Mucosa of stomach (tissue), 1 donor: ENCODE results near the gene NOS1.

Source experiments
- H3K27me3 ChIP-seq: one replicate; pipeline ENCODE4 v1.7.0; 2013; ENCODE audit warnings: mild to moderate bottlenecking, low read length; ENCODE audit not compliant: control insufficient read depth, insufficient read depth
- H3K36me3 ChIP-seq: one replicate; pipeline ENCODE4 v1.7.0; 2013; ENCODE audit warnings: low read length; ENCODE audit not compliant: control insufficient read depth, insufficient read depth
- H3K4me1 ChIP-seq: one replicate; pipeline ENCODE4 v1.7.0; 2013; ENCODE audit warnings: mild to moderate bottlenecking, low read length; ENCODE audit not compliant: control insufficient read depth, insufficient read depth
- H3K4me3 ChIP-seq: one replicate; pipeline ENCODE4 v1.7.0; 2013; ENCODE audit warnings: low read length
- H3K9ac ChIP-seq: one replicate; pipeline ENCODE4 v1.7.0; 2013; ENCODE audit warnings: mild to moderate bottlenecking, low read length, moderate library complexity
- H3K9me3 ChIP-seq: one replicate; pipeline ENCODE4 v1.7.0; 2013; ENCODE audit warnings: mild to moderate bottlenecking, low read length, moderate library complexity; ENCODE audit not compliant: control insufficient read depth
- donor health status: Pancreatic carcinoma.

Gene NOS1

DNA sequence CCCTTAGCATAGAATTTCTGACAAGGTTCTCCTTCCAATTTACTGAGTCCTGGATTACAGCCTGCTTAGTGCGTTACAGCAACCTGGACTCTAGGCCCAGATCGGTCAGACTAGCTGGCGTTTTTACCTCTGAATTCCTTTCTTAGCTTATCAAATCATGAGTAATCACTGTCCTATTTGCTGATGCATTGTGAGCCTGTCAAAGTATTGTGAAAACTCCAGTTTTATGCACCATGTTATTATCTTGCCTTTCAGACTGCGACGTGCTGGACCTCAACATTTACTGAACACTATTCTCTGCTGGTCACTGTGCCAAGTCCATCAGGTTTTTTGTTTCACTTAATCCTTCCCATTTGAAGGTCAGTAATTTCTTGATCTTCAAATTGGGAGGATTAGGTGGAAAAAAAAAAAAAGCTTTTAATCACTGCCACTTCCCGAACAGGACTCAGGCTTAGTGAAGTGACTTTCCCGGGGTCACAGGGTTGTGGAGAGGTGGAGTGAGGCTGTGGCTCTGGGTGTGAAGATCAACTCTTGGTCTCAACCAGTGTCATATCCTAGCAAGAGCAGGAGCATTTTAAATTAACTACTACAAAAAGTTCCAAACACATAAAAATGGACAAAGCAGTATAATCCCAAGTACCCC, 202.4 kb downstream of the NOS1 start:
- H3K4me3 ChIP-seq = no peak overlapping the region
- peaks cover 16% of the 10 kb centered on the region for H3K36me3 ChIP-seq
- H3K9me3 ChIP-seq = no peaks in the 10 kb centered on the region
- H3K9ac ChIP-seq = no peak overlapping the region
- no peaks in the 10 kb centered on the region for H3K4me1 ChIP-seq
- no peaks in the 10 kb centered on the region for H3K27me3 ChIP-seq
